Neuronal stem cell (in vitro differentiated cells): ENCODE data around the gene NGEF.

Experiments
- DNase-seq: peaks from one replicate; pipeline ENCODE4 v3.0.0-alpha.2; 2013; ENCODE audit warnings: low spot score
- H2AFZ ChIP-seq: one replicate; pipeline ENCODE4 v1.6.1; 2013; ENCODE audit warnings: mild to moderate bottlenecking, low read length, inconsistent platforms
- H2AK5ac ChIP-seq: 2 replicates; pipeline ENCODE4 v1.6.1; 2013; ENCODE audit warnings: low read depth, mild to moderate bottlenecking, inconsistent platforms, low read length, moderate library complexity, mixed read lengths
- H2BK120ac ChIP-seq: 2 replicates; pipeline ENCODE4 v1.6.1; 2013; ENCODE audit warnings: low read depth, mild to moderate bottlenecking, inconsistent platforms, low read length, moderate library complexity, mixed read lengths
- H2BK12ac ChIP-seq: one replicate; pipeline ENCODE4 v1.6.1; 2013; ENCODE audit warnings: low read length, inconsistent platforms
- H2BK15ac ChIP-seq: 2 replicates; pipeline ENCODE4 v1.6.1; 2013; ENCODE audit warnings: mild to moderate bottlenecking, low read length, inconsistent platforms, mixed read lengths
- H2BK5ac ChIP-seq: one replicate; pipeline ENCODE4 v1.6.1; 2013; ENCODE audit warnings: inconsistent platforms, mild to moderate bottlenecking, low read length, moderate library complexity
- H3K14ac ChIP-seq: one replicate; pipeline ENCODE4 v1.6.1; 2013; ENCODE audit warnings: low read length, inconsistent platforms
- H3K18ac ChIP-seq: 2 replicates; pipeline ENCODE4 v1.6.1; 2013; ENCODE audit warnings: low read length, inconsistent platforms
- H3K23ac ChIP-seq: 2 replicates; pipeline ENCODE4 v1.6.1; 2013; ENCODE audit warnings: low read depth, mild to moderate bottlenecking, mixed read lengths, low read length, inconsistent platforms; ENCODE audit not compliant: poor library complexity
- H3K27ac ChIP-seq: replicated peaks from 3 replicates; pipeline ENCODE4 v1.5.1; 2013; ENCODE audit warnings: low read length, inconsistent platforms
- H3K27me3 ChIP-seq, 3 experiments: 2 replicates each; pipeline ENCODE4 v1.6.1; 2013; ENCODE audit warnings: low read length in 3 of 3, mild to moderate bottlenecking in 2 of 3, inconsistent platforms in 1 of 3, low read depth in 1 of 3, mixed read lengths in 1 of 3, moderate library complexity in 1 of 3; ENCODE audit not compliant: control insufficient read depth in 3 of 3, insufficient read depth in 3 of 3
- H3K36me3 ChIP-seq, 2 donors: replicated peaks in 1 of 2; 2 replicates each; pipeline ENCODE4 v1.6.1; 2013; ENCODE audit warnings: low read length in 2 of 2; ENCODE audit not compliant: control insufficient read depth in 2 of 2, insufficient read depth in 2 of 2
- H3K4ac ChIP-seq: 2 replicates; pipeline ENCODE4 v1.6.1; 2013; ENCODE audit warnings: inconsistent platforms, mild to moderate bottlenecking, low read length, moderate library complexity
- H3K4me1 ChIP-seq, 2 donors: 1 replicate in 1 of 2; 2 replicates in 1 of 2; pipeline ENCODE4 v1.6.1; 2013; ENCODE audit warnings: low read length in 2 of 2, low read depth in 1 of 2; ENCODE audit not compliant: control insufficient read depth in 2 of 2, insufficient read depth in 1 of 2
- H3K4me2 ChIP-seq: one replicate; pipeline ENCODE4 v1.6.1; 2013; ENCODE audit warnings: mild to moderate bottlenecking, low read length, inconsistent platforms; ENCODE audit not compliant: insufficient read depth, poor library complexity, severe bottlenecking
- H3K4me3 ChIP-seq, 2 donors: 2 replicates each; pipeline ENCODE4 v1.5.1; 2013; ENCODE audit warnings: low read length in 2 of 2, mild to moderate bottlenecking in 2 of 2, inconsistent platforms in 1 of 2, moderate library complexity in 1 of 2
- H3K79me1 ChIP-seq: one replicate; pipeline ENCODE4 v1.6.1; 2013; ENCODE audit warnings: low read depth, mild to moderate bottlenecking, inconsistent platforms, low read length, moderate library complexity
- H3K9ac ChIP-seq: one replicate; pipeline ENCODE4 v1.6.1; 2013; ENCODE audit warnings: mild to moderate bottlenecking, low read depth, low read length, inconsistent platforms; ENCODE audit not compliant: poor library complexity
- H3K9me3 ChIP-seq, 2 donors: replicated peaks in 1 of 2; 2 replicates each; pipeline versions ENCODE3 to v1.6.1; 2013; ENCODE audit warnings: low read length in 2 of 2, mild to moderate bottlenecking in 2 of 2, inconsistent platforms in 1 of 2, low read depth in 1 of 2, mixed read lengths in 1 of 2, moderate library complexity in 1 of 2; ENCODE audit not compliant: control insufficient read depth in 2 of 2, insufficient read depth in 1 of 2
- H4K8ac ChIP-seq: one replicate; pipeline ENCODE4 v1.6.1; 2013; ENCODE audit warnings: low read depth, mild to moderate bottlenecking, inconsistent platforms, low read length, moderate library complexity
- H4K91ac ChIP-seq: one replicate; pipeline ENCODE4 v1.6.1; 2013; ENCODE audit warnings: low read length, low read depth, mild to moderate bottlenecking, inconsistent platforms; ENCODE audit not compliant: poor library complexity
- WGBS, 2 donors: extraction: QIAGEN DNeasy Blood & Tissue Kit; methylation state at CpG; one replicate each; pipeline ENCODE4 v1.1.7; 2013; ENCODE audit warnings: missing lambda C conversion rate in 2 of 2, mixed read lengths in 1 of 2; ENCODE audit not compliant: insufficient read length in 2 of 2, insufficient replicate concordance in 1 of 2; ENCODE audit errors: extremely low coverage in 2 of 2; 5-methylcytosine and 5-hydroxymethylcytosine counted together

The NGEF gene

GRCh38 chr2:232982926-232983668, 30.0 kb downstream of the NGEF start:
- no peak overlapping the region for H4K91ac ChIP-seq
- peak; percentile 20 for DNase-seq

GRCh38 chr2:232981767-232982360, 31.2 kb downstream of the NGEF start:
- Histone ChIP-seq H3K27me3 (peaks cover 0 to 8% (median 0%) of the 10 kb centered on the region in 3 experiments), H3K4me2 (no peak overlapping the region), H3K23ac (peak overlapping the region; percentile 34), H2BK5ac (no peak overlapping the region), H2BK12ac (no peak overlapping the region), H2AFZ (no peak overlapping the region), H4K91ac (no peak overlapping the region), H3K4me3 (no peak overlapping the region), H2BK15ac (no peak overlapping the region), H3K9me3 (no peaks in the 10 kb centered on the region), H3K27ac (no peak overlapping the region), H2AK5ac (peak overlapping the region; percentile 59), H2BK120ac (no peak overlapping the region), H3K4ac (no peak overlapping the region), H3K18ac (no peak overlapping the region), H3K36me3 (no peaks in the 10 kb centered on the region), H4K8ac (no peak overlapping the region), H3K79me1 (no peaks in the 10 kb centered on the region), H3K4me1 (peaks cover 0 to 5% of the 10 kb centered on the region in 2 donors), H3K9ac (no peak overlapping the region), H3K14ac (peak overlapping the region; percentile 33)
- WGBS, 2 donors = no CpG with 5 or more reads among the region's 5 CpGs
- DNase-seq = no peak

More at GRCh38 chr2:232982926-232983668, 30.0 kb downstream of the NGEF start:
- Histone ChIP-seq H2BK5ac (no peak overlapping the region), H3K14ac (no peak overlapping the region), H3K36me3 (no peaks in the 10 kb centered on the region), H3K4ac (no peak overlapping the region), H3K9ac (no peak overlapping the region), H3K27me3 (peaks cover 0 to 3% (median 0%) of the 10 kb centered on the region in 3 experiments), H3K79me1 (no peaks in the 10 kb centered on the region), H3K4me1 (peaks cover 0 to 5% of the 10 kb centered on the region in 2 donors), H3K18ac (peak overlapping the region; percentile 36), H3K23ac (no peak overlapping the region), H2AFZ (no peak overlapping the region), H4K8ac (no peak overlapping the region), H3K9me3 (no peaks in the 10 kb centered on the region), H3K27ac (no peak overlapping the region), H2BK120ac (no peak overlapping the region), H2AK5ac (no peak overlapping the region), H3K4me3 (no peak overlapping the region), H3K4me2 (no peak overlapping the region), H2BK12ac (no peak overlapping the region), H2BK15ac (no peak overlapping the region)
- no CpG with 5 or more reads among the region's 15 CpGs for WGBS, 2 donors

DNA sequence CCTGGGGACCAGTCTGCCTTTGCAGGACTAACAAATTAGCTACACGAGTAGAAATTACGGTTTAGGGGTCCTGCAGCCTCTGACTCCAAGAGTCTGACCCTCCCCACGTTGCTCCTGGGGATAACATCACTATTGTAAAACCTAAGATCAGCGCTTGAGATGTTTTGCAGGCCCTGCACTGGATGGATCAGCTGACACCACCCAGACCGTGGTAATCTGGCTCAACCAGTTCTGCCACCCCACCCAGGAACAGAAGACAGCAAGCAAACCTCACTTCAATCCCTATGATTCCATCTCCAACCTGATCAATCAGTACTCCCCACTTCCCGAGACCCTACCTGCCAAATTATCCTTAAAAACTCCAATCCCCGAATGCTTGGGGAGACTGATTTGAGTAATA, 31.7 kb downstream of the NGEF start:
- no peaks in the 10 kb centered on the region for H3K79me1 ChIP-seq
- peaks cover 0 to 12% (median 0%) of the 10 kb centered on the region in 3 experiments for H3K27me3 ChIP-seq
- no peaks in the 10 kb centered on the region for H3K9me3 ChIP-seq
- H2BK5ac ChIP-seq = no peak overlapping the region
- H2AK5ac ChIP-seq = no peak overlapping the region
- H3K4me3 ChIP-seq = no peak overlapping the region
- H3K18ac ChIP-seq = no peak overlapping the region
- no peak overlapping the region for H4K8ac ChIP-seq
- no peak overlapping the region for H2BK12ac ChIP-seq
- no peaks in the 10 kb centered on the region for H3K36me3 ChIP-seq
- no CpG with 5 or more reads among the region's 7 CpGs for WGBS, 2 donors
- H3K4me1 ChIP-seq = peaks cover 0 to 5% of the 10 kb centered on the region in 2 donors
- H3K14ac ChIP-seq = no peak overlapping the region
- H2BK120ac ChIP-seq = no peak overlapping the region
- no peak overlapping the region for H4K91ac ChIP-seq
- no peak overlapping the region for H3K4me2 ChIP-seq
- no peak overlapping the region for H3K9ac ChIP-seq
- H3K27ac ChIP-seq = no peak overlapping the region
- H2AFZ ChIP-seq = no peak overlapping the region
- no peak for DNase-seq
- no peak overlapping the region for H2BK15ac ChIP-seq
- H3K23ac ChIP-seq = no peak overlapping the region
- H3K4ac ChIP-seq = no peak overlapping the region

- no peak overlapping the region for H3K4ac ChIP-seq
- no peak overlapping the region for H3K14ac ChIP-seq
- H4K8ac ChIP-seq = no peak overlapping the region
- no peak overlapping the region for H2BK120ac ChIP-seq
- peaks cover 0 to 5% of the 10 kb centered on the region in 2 donors for H3K4me1 ChIP-seq
- no peak overlapping the region for H4K91ac ChIP-seq
- no peaks in the 10 kb centered on the region for H3K36me3 ChIP-seq
- H3K18ac ChIP-seq = peak overlapping the region; percentile 29
- no peaks in the 10 kb centered on the region for H3K9me3 ChIP-seq
- no peak overlapping the region for H2AFZ ChIP-seq
- no peak overlapping the region for H2BK12ac ChIP-seq
- H3K9ac ChIP-seq = no peak overlapping the region
- peaks cover 0 to 13% (median 0%) of the 10 kb centered on the region in 3 experiments for H3K27me3 ChIP-seq
- no peak overlapping the region for H3K27ac ChIP-seq
- no peak overlapping the region for H3K4me2 ChIP-seq
- H3K4me3 ChIP-seq = no peak overlapping the region
- H2BK5ac ChIP-seq = no peak overlapping the region
- no peak for DNase-seq
- H2BK15ac ChIP-seq = no peak overlapping the region
- WGBS, 2 donors = no CpG with 5 or more reads among the region's 7 CpGs
- H3K23ac ChIP-seq = no peak overlapping the region
- no peak overlapping the region for H2AK5ac ChIP-seq
- H3K79me1 ChIP-seq = no peaks in the 10 kb centered on the region
These were observed 32.4 kb downstream of the NGEF start for GRCh38 chr2:232980683-232981082.
